ENCODE results near the gene SORBS1. TPM values are rescaled to one million over a fixed set of nuclear protein-coding genes. Genes with fewer than 3 reads are reported as not detected.

SORBS1 gene
- total and polyA plus RNA-seq, 9 of the 15 experiments (the other 6 are each of a cell fraction or from before 2014, with no cell fraction given), result 2.0 to 13.3 (median 6.5) TPM

- no peaks in the 10 kb centered on the region for H4K20me1 ChIP-seq (replicated peaks; ENCODE audit: control insufficient read depth, insufficient read depth, low read length)
- H3K9me1 ChIP-seq (ENCODE audit: control insufficient read depth, insufficient read depth, low read length), result no peaks in the 10 kb centered on the region
- FAIRE-seq, result no peak
- H3K36me3 ChIP-seq (ENCODE audit: control insufficient read depth, insufficient read depth, low read length), result no peaks in the 10 kb centered on the region
- no peak for DNase-seq (ENCODE audit: extremely low read depth in 1 of 4, low spot score in 3 of 4)
- no peaks in the 10 kb centered on the region for H3K27me3 ChIP-seq (ENCODE audit: control insufficient read depth in 2 of 2, insufficient read depth in 2 of 2, low read length in 2 of 2)
- ATAC-seq, result no peak
- TF ChIP-seq TGIF2 (CRISPR knock-in tag; IDR thresholded peaks at IDR 0.05), result no peak
- no peak for TF ChIP-seq TAF9B (IDR thresholded peaks at IDR 0.05; ENCODE audit: partially characterized antibody)
- no peak for TF ChIP-seq RNF2 (IDR thresholded peaks at IDR 0.05)
- no peak for TF ChIP-seq IFI16 (CRISPR knock-in tag; IDR thresholded peaks at IDR 0.05)
- TF ChIP-seq GTF2E2 (tag; IDR thresholded peaks at IDR 0.05), result no peak
- TF ChIP-seq NKRF (IDR thresholded peaks at IDR 0.05; ENCODE audit: borderline replicate concordance), result no peak
- no peak for TF ChIP-seq KDM2B (CRISPR knock-in tag; IDR thresholded peaks at IDR 0.05)
- TF ChIP-seq ZNF212 (CRISPR knock-in tag; IDR thresholded peaks at IDR 0.05), result no peak
- no peak for TF ChIP-seq ZBTB40 (IDR thresholded peaks at IDR 0.05)
- no peak for TF ChIP-seq ZBTB40 (CRISPR knock-in tag; IDR thresholded peaks at IDR 0.05)
- no peak for TF ChIP-seq PKNOX1 (IDR thresholded peaks at IDR 0.05)
- TF ChIP-seq ZNF668 (CRISPR knock-in tag; IDR thresholded peaks at IDR 0.05), result no peak
- no peak for TF ChIP-seq ZNF830 (CRISPR knock-in tag; IDR thresholded peaks at IDR 0.05)
- peaks cover 5 to 8% of the 10 kb centered on the region in 2 experiments; a peak in 3 of 5 replicates for H3K4me1 ChIP-seq (replicated peaks in 1 of 2; ENCODE audit: control insufficient read depth in 2 of 2, insufficient read depth in 2 of 2, low read length in 2 of 2)
- H3K27ac ChIP-seq (ENCODE audit: extremely low read depth, low read depth, low read length), result no peak overlapping the region
- ChIA-PET CTCF (ENCODE audit: low intra/inter-chr PET ratio) (no interaction called here), POLR2A (no interaction called here)
- in situ Hi-C loops (cut with MboI), result no loop called here
- H3K4me3 ChIP-seq, result no peak overlapping the region
- no peak overlapping the region for H2AFZ ChIP-seq (ENCODE audit: low read depth, low read length)
- no peak overlapping the region for H3K4me2 ChIP-seq (ENCODE audit: insufficient read depth, low read length)
- no peak overlapping the region for H3K9ac ChIP-seq (ENCODE audit: insufficient read depth in 1 of 2, low read depth in 2 of 2, low read length in 2 of 2)
- H3K79me2 ChIP-seq (ENCODE audit: control insufficient read depth, insufficient read depth, low read length), result no peaks in the 10 kb centered on the region
- intact Hi-C loops (cut with micrococcal nuclease), result loop anchor here (5.0 kb wide), 1 partner anchor 37 kb away; no protein-coding TSS in a partner anchor
- WGBS (ENCODE audit: insufficient coverage, low coverage, missing lambda C conversion rate), result 85% methylated on average over 3 of the region's 3 CpGs
- H3K9me3 ChIP-seq (replicated peaks; ENCODE audit: control insufficient read depth, insufficient read depth, low read depth, low read length), result no peaks in the 10 kb centered on the region
- no TSS peak for BruUV-seq (replicated peaks)
These were observed 91.9 kb downstream of the SORBS1 start for GRCh38 chr10:95469251-95469650.
